ENCODE data around the gene ACER2.
A peak's percentile ranks its signal among the peaks of the same experiment; 100 is the strongest.
"Not testable (repeated sequence)": the region's sequence is repeated elsewhere in the genome, so short reads cannot be mapped to it uniquely, and the experiment has no call there.

Gene ACER2

GRCh38 chr9:19408316-19408692 is 505 bp upstream of the ACER2 start:
- no peak for DNase-seq (ENCODE audit: low read depth in 4 of 4, low spot score in 1 of 4)

DNA sequence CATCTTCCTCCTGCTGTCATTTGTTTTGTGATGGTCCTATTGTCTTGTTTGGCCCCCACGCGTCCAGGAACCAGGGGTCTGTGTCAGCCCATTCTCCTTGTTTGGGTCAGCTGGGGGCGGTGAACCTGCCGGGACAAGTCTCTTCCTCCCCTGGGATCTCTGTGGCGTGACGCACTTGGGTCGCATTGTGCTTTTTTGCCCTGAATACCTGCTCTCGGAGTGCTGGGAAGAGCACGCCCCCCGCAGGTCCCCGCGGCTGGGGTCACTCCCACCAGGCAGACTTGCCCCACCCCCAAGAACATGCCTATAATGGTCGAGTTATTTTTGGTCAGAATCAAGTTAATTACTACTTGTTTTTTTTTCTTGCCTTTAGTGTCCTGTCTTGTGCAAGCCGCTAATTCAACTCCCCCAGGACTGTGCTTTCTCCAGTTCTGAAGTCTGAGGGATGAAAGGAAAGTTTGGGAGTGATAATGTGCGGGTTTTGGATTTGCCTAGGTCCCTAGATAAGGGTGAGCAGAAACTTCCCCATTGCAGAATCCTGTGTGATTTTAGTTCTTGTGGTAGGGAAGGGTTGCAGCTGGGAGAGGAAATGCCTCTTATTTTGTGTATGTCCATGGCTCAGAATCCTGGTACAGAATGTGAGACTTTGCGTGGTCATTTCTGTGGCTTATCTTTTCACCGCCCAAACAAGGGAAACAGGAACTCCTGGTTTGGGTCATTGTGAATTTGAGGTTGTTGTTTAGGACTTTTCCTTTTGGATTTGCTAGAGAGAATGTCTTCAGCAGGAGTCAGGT is 789 bp downstream of the ACER2 start:
- peak in 1 of 4 experiments; percentile 9 for DNase-seq (ENCODE audit: low read depth in 4 of 4, low spot score in 1 of 4)

- no peak for DNase-seq (ENCODE audit: low read depth in 4 of 4, low spot score in 1 of 4)
Measured at GRCh38 chr9:19410195-19410503, 1.3 kb downstream of the ACER2 start.

DNA sequence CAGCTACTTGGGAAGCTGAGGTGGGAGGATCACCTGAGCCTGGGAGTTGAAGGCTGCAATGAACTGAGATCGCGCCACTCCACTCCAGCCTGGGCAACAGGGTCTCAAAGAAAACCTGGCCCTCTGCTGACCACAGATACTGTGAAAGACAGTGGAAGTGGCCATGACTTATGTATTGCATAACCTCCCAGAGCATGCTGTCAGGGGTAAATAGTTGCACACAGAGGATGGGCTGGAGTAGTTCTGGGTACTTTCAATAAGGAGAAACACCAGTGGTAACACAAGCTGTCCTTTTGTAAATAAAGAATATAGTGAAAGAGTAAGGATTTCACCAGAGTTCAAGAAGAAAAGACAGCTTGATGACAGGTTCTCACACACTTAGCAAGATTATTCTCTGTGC is 1.8 kb downstream of the ACER2 start:
- no peak for DNase-seq (ENCODE audit: low read depth in 4 of 4, low spot score in 1 of 4)

DNA sequence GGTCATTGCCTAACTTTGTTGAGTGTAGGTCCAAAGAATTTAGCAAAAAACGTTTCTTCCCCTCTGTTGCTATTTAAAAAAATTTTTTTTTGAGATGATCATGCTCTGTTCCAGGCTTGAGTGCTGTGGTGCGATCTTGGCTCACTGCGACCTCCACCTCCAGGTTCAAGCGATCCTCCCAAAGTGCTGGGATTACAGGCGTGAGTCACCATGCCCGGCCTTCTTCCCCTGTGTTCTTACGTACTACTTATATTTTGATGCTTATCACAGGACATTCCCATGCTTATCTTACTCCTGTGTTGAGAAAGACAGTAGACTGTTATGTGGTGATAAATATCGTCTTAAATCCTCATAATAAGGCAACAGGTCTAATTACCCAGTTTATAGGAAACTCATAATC is 2.5 kb downstream of the ACER2 start:
- no peak for DNase-seq (ENCODE audit: low read depth in 4 of 4, low spot score in 1 of 4)

DNA sequence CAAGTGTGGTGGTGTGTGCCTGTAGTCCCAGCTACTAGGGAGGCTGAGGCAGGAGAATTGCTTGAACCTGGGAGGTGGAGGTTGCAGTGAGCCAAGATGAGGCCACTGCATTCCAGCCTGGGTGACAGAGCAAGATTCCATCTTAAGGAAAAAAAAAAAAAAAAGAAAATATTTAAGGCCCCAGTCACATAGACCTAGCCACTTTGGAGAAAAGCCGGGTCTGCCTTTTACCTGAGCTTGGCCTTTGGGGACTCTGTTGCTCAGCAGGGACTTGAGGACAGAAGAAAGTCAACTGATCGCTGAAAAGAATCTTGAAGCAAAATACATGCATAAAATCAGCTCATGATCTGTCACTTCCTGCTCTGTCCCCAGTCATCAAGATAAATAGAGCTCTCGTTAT is 4.6 kb downstream of the ACER2 start:
- not testable (repeated sequence) for DNase-seq (ENCODE audit: low read depth in 4 of 4, low spot score in 1 of 4)

GRCh38 chr9:19416143-19416542 is 7.3 kb downstream of the ACER2 start:
- no peak for DNase-seq (ENCODE audit: low read depth in 4 of 4, low spot score in 1 of 4)

GRCh38 chr9:19420877-19421276 is 12.1 kb downstream of the ACER2 start:
- no peak for DNase-seq (ENCODE audit: low read depth in 4 of 4, low spot score in 1 of 4)

DNA sequence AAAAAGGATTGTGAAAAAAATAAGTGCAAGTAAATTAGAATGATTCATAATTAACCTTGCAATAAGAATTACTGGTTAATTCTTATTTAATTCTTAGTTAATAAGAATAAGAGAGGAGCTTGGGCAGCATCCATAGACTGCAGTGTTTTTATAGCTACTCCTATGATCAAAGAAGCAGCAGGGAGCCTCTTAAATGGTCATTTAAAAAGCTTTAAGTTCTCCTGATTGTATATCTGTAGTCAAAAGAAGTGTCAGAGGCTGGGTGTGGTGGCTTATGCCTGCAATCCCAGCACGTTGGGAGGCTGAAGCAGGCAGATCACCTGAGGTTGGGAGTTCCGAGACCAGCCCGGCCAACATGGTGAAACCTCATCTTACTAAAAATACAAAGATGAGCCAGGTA is 14.4 kb downstream of the ACER2 start:
- DNase-seq (ENCODE audit: low read depth in 4 of 4, low spot score in 1 of 4): no peak

- no peak for DNase-seq (ENCODE audit: low read depth in 4 of 4, low spot score in 1 of 4)
Measured at GRCh38 chr9:19424176-19424779, 15.5 kb downstream of the ACER2 start.

GRCh38 chr9:19429595-19429994 is 20.8 kb downstream of the ACER2 start:
- no peak for DNase-seq (ENCODE audit: low read depth in 4 of 4, low spot score in 1 of 4)

GRCh38 chr9:19430201-19430760 is 21.5 kb downstream of the ACER2 start:
- no peak for DNase-seq (ENCODE audit: low read depth in 4 of 4, low spot score in 1 of 4)

DNA sequence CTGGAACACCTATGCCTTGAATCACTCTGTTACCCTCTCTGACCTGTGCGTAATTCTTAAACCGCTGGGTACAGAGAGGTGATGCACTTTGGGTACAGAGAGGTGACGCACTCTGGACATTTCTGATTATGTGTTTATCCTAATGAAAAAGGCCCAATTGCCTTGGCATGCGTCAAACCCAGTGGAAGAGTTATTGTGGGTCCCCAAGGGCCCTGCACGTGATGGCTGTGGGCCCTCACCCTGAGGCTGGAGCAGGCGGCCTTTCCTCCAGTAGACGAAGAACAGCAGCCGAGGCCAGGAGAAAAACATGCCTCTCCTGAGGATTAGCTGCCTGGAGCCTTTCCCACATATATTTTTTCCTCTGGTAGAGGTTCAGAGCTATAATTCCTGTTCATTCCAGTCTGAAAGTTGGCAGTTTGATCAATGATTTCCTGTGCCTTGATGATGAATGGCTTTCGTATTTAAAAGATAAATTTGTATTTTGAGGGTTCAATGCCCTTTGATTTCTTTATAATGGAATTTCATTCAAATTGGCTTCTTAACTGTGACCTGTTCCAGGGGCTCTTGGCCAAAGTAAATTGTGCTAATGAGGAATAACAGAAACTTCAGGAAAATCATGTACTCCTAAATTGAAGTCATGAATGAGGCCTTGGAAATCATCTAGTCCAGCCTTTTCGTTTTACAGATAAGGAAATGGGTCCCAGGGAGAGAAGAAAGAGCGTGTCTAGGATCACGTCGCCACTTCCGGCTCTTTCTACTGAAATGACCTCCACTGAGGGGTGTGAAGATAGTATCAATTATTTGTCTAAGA is 22.8 kb downstream of the ACER2 start:
- DNase-seq (ENCODE audit: low read depth in 4 of 4, low spot score in 1 of 4): no peak

- no peak for DNase-seq (ENCODE audit: low read depth in 4 of 4, low spot score in 1 of 4)
Measured at GRCh38 chr9:19432473-19432872, 23.7 kb downstream of the ACER2 start.

GRCh38 chr9:19433729-19434128 is 24.9 kb downstream of the ACER2 start:
- not testable (repeated sequence) for DNase-seq (ENCODE audit: low read depth in 4 of 4, low spot score in 1 of 4)

DNA sequence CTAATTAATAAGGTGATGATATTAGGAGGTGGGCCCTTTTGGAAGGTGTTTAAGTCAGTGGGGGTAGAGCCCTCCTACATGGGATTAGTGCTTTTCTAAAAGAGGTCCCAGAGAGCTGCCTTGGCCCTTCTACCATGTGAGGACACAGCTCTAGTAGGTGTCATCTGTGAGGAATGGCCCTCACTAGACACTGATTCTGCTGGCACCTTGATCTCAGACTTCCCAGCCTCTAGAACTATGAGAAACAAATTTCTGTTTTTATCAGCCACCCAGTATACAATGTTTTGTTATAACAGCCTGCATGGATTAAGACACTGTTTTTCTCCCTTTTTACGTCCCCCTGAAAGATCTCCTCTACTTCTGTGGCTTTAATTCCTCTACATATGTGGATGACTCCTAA is 31.6 kb downstream of the ACER2 start:
- no peak for DNase-seq (ENCODE audit: low read depth in 4 of 4, low spot score in 1 of 4)

GRCh38 chr9:19440823-19441580 is 32.2 kb downstream of the ACER2 start:
- DNase-seq (ENCODE audit: low read depth in 4 of 4, low spot score in 1 of 4): no peak

GRCh38 chr9:19441730-19442129 is 32.9 kb downstream of the ACER2 start:
- no peak for DNase-seq (ENCODE audit: low read depth in 4 of 4, low spot score in 1 of 4)

DNA sequence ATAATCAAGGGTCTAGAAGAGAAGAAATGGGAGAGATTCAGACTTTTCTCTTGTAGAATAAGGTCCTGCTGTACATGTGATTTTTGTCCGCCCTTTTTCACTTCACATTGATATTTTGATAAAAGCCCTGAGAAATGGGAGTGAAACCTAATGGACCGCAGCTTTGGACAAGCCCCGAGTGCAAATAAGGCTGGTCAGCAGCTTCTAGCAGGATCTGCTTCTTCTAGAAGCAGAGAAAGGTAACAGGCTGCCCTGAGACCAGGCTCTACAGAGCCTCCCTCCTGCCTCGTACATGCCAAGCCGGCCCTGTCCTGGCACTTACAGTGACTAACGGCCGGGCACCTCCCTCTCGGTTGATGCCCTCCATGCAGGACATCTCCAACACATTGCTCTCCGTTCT is 33.4 kb downstream of the ACER2 start:
- DNase-seq (ENCODE audit: low read depth in 4 of 4, low spot score in 1 of 4): no peak

DNA sequence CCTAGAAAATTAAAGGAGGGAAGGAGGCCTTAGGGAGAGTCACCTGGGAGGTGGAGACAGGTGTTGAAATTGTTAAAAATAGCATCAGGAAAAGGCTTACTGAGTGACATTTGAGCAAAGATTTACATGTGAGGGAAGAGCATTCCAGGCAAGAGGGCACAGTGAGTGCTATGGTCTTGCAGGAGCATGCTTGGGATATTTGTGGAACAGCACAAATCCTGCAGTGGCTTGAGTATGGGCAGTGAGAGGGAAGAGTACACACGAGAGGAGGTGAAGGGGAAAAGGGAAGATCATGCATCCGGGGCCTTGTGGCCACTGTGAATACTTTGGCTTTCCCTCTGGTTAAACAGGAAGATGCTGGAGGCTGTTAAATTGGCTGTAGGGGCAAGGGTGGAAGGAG is 36.6 kb downstream of the ACER2 start:
- no peak for DNase-seq (ENCODE audit: low read depth in 4 of 4, low spot score in 1 of 4)

DNA sequence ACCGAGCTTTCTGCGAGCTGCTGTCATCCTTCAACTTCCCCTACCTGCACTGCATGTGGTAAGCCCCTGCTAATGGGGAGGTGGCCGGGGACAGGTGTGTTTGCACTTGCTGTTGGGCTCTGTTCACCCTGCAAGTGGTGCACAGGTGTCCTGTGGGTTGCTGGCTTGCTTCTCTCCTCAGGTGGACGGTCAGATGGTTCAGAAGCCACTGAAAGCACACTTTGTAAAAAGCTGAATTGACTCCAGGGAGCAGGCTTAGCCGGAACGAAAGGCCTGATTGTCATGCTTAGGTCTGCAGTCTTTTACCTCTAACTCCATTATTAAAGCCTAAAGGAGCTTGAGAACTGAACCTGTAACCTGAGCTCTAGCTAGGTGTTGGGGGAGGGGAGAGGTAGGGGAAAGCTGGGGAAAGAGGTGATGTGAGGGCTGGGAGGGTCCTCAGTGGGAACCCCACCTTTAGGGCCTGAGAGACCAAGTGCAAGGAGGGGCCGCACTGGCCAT is 37.6 kb downstream of the ACER2 start:
- DNase-seq (ENCODE audit: low read depth in 4 of 4, low spot score in 1 of 4): no peak

Data from stimulated activated CD4-positive, alpha-beta T cell treated with anti-CD3 and anti-CD28 coated beads, Interleukin-1b, Interleukin-23, amount 100 ng/mL, for 24 hours (primary cell).